ENCODE measurements around the gene CARS1. TPM values are rescaled to one million over a fixed set of nuclear protein-coding genes. Genes with fewer than 3 reads are reported as not detected.

The CARS1 gene
- 275 TPM for polyA plus RNA-seq (2012; ENCODE audit: insufficient read length, low read depth)

GRCh38 chr11:3057069-3057963 lies at the start of gene CARS1:
TSS of gene CARS1 (minus strand) at chr11:3057423. CDS start at chr11:3057367, 56 bp downstream.
- TF ChIP-seq REST (IDR thresholded peaks at IDR 0.05; ENCODE audit: insufficient read depth in 1 of 2, low read depth in 2 of 2, low read length in 2 of 2) (peak; percentile 12 to 56; a peak in 1 of 4 replicates), FOXP2 (optimal IDR thresholded peaks at IDR 0.05; ENCODE audit: borderline replicate concordance, extremely low read depth, extremely low read length, insufficient read depth) (no peak), SIN3A (IDR thresholded peaks at IDR 0.05; ENCODE audit: borderline replicate concordance, insufficient read depth, low read length) (peak; percentile 98), TAF1 (IDR thresholded peaks at IDR 0.05; ENCODE audit: borderline replicate concordance, insufficient read depth, low read length) (peak; percentile 85), POLR2AphosphoS5 (IDR thresholded peaks at IDR 0.05; ENCODE audit: low read depth, low read length) (peak; percentile 84)

- no peak for TF ChIP-seq FOXP2 (optimal IDR thresholded peaks at IDR 0.05; ENCODE audit: borderline replicate concordance, extremely low read depth, extremely low read length, insufficient read depth)
- TF ChIP-seq SIN3A (IDR thresholded peaks at IDR 0.05; ENCODE audit: borderline replicate concordance, insufficient read depth, low read length), result no peak
- no peak for TF ChIP-seq REST (IDR thresholded peaks at IDR 0.05; ENCODE audit: insufficient read depth in 1 of 2, low read depth in 2 of 2, low read length in 2 of 2)
- no peak for TF ChIP-seq POLR2AphosphoS5 (IDR thresholded peaks at IDR 0.05; ENCODE audit: low read depth, low read length)
These were observed 48.8 kb upstream of the CARS1 start for GRCh38 chr11:3105791-3106735.

- TF ChIP-seq SIN3A (IDR thresholded peaks at IDR 0.05; ENCODE audit: borderline replicate concordance, insufficient read depth, low read length) (no peak), TAF1 (IDR thresholded peaks at IDR 0.05; ENCODE audit: borderline replicate concordance, insufficient read depth, low read length) (no peak), REST (IDR thresholded peaks at IDR 0.05; ENCODE audit: insufficient read depth in 1 of 2, low read depth in 2 of 2, low read length in 2 of 2) (no peak), FOXP2 (optimal IDR thresholded peaks at IDR 0.05; ENCODE audit: borderline replicate concordance, extremely low read depth, extremely low read length, insufficient read depth) (no peak)
These were observed 48.0 kb upstream of the CARS1 start for GRCh38 chr11:3104961-3105790.

GRCh38 chr11:3104051-3104714 lies 47.0 kb upstream of the CARS1 start:
- TF ChIP-seq FOXP2 (optimal IDR thresholded peaks at IDR 0.05; ENCODE audit: borderline replicate concordance, extremely low read depth, extremely low read length, insufficient read depth) (no peak), TAF1 (IDR thresholded peaks at IDR 0.05; ENCODE audit: borderline replicate concordance, insufficient read depth, low read length) (no peak)
